Gastroesophageal sphincter (tissue), 4 donors: ENCODE measurements around the gene FASTKD3. TPM values are rescaled to one million over a fixed set of nuclear protein-coding genes. Genes with fewer than 3 reads are reported as not detected.

Experiments
- ATAC-seq: fragments of 150-250 bp; one replicate; pipeline ENCODE4 v1.9.1; 2016; ENCODE audit warnings: mild to moderate bottlenecking, moderate library complexity
- H3K27ac ChIP-seq, 4 donors: fragments of 200-600 bp; sonication (generic) in 3 of 4; 1 replicate in 3 of 4; 2 replicates in 1 of 4; pipeline ENCODE4 v1.5.1; 2016 to 2019
- H3K27me3 ChIP-seq: fragments of 200-600 bp; sonication (generic); one replicate; pipeline ENCODE4 v1.5.1; 2019
- H3K36me3 ChIP-seq, 2 donors: fragments of 200-600 bp; sonication (generic); one replicate each; pipeline ENCODE4 v1.5.1; 2019; ENCODE audit warnings: control low read depth in 1 of 2
- H3K4me1 ChIP-seq, 3 donors: fragments of 200-600 bp; sonication (generic); 1 replicate in 2 of 3; 2 replicates in 1 of 3; pipeline ENCODE4 v1.5.1; 2016 to 2019; ENCODE audit warnings: control low read depth in 2 of 3
- H3K4me3 ChIP-seq, 2 donors: fragments of 200-600 bp; sonication (generic); one replicate each; pipeline ENCODE4 v1.5.1; 2019; ENCODE audit warnings: mild to moderate bottlenecking in 1 of 2, moderate library complexity in 1 of 2
- H3K9me3 ChIP-seq, 3 donors: fragments of 200-600 bp; sonication (generic); one replicate each; pipeline ENCODE4 v1.5.1; 2017 to 2019; ENCODE audit warnings: control low read depth in 2 of 3
- EP300 ChIP-seq: sonication (generic); formaldehyde crosslinking; IDR thresholded peaks from one replicate; pipeline ENCODE4 v1.6.1; 2017; ENCODE audit warnings: antibody characterized with exemption, mild to moderate bottlenecking
- POLR2A ChIP-seq, 2 donors: fragments of 450-650 bp; IDR thresholded peaks; one replicate each; pipeline ENCODE4 v1.6.1; 2017; ENCODE audit warnings: antibody characterized with exemption in 2 of 2, mild to moderate bottlenecking in 2 of 2, moderate library complexity in 1 of 2
- POLR2AphosphoS5 ChIP-seq: sonication (generic); formaldehyde crosslinking; IDR thresholded peaks from one replicate; pipeline ENCODE4 v1.6.1; 2017; ENCODE audit warnings: antibody characterized with exemption
- WGBS, 2 donors: methylation state at CpG; one replicate each; pipeline ENCODE4 v1.1.5; 2018; ENCODE audit warnings: low coverage in 1 of 2; 5-methylcytosine and 5-hydroxymethylcytosine counted together
- total RNA-seq, 4 donors: library from RNA; depleted of rRNA; stranded (reverse); fragments of >200 nt; gene quantifications; one replicate each; pipeline ENCODE4 v1.1.0, GENCODE V29; 2016
- TF ChIP-seq, protein P1 (sequence below), 4 experiments: fragments of 200-600 bp in 2 of 4; fragments of 450-650 bp in 2 of 4; sonication (generic) in 1 of 4; IDR thresholded peaks; one replicate each; pipeline ENCODE4 v1.5.1; 2017 to 2019; ENCODE audit warnings: antibody characterized with exemption in 4 of 4, mild to moderate bottlenecking in 2 of 4, moderate library complexity in 2 of 4

Gene FASTKD3
- total RNA-seq, 4 donors from 2014 or later, result 4.6 to 14.4 (median 10.1) TPM

DNA sequence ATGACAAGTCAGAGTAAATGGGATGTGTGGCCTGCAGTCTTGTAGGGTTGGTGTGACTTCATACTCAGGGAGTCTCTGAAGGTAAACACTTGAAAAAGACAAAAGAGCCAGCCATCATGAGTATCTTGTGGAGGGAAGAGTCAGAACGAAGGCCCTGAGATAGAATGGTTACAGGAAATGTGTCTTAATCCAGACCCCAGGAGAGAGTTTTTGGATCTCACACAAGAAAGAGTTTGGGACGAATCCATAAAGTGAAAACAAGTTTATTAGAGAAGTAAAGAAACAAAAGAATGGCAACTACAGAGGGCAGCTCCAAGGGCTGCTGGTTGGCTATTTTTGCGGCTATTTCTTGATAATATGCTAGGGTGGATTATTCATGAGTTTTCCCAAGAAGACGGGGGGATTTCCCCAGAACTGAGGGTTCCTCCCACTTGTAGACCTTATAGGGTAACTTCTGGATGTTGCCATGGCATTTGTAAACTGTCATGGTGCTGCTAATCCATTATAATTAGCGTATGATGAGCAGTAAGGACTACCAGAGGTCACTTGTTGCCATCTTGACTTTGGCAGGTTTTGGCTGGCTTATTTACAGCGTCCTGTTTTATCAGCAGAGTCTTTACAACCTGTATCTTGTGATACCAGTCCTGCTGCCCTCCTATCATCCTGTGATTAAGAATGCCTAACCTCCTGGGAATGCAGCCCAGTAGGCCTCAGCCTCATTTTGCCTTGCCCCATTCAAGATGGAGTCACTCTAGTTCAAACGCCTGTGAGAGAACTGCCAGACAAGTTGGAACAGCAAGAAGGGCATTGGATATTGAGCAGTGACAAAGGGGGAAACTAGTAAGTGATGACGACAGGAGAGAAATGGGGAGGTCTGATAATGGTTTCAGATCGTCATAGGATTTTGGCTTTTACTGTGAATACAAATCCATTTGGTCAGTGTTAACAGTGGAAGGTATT lies 34.1 kb upstream of the FASTKD3 start:
- WGBS, 2 donors, result 72 to 77% methylated on average over 5 to 7 of the region's 9 CpGs
- peaks cover 4 to 82% of the 10 kb centered on the region in 2 donors for H3K36me3 ChIP-seq
- H3K4me1 ChIP-seq, result no peaks in the 10 kb centered on the region
- TF ChIP-seq EP300 (no peak), POLR2AphosphoS5 (no peak), POLR2A (IDR thresholded peaks at IDR 0.05) (no peak)
- TF ChIP-seq, protein P1, sequence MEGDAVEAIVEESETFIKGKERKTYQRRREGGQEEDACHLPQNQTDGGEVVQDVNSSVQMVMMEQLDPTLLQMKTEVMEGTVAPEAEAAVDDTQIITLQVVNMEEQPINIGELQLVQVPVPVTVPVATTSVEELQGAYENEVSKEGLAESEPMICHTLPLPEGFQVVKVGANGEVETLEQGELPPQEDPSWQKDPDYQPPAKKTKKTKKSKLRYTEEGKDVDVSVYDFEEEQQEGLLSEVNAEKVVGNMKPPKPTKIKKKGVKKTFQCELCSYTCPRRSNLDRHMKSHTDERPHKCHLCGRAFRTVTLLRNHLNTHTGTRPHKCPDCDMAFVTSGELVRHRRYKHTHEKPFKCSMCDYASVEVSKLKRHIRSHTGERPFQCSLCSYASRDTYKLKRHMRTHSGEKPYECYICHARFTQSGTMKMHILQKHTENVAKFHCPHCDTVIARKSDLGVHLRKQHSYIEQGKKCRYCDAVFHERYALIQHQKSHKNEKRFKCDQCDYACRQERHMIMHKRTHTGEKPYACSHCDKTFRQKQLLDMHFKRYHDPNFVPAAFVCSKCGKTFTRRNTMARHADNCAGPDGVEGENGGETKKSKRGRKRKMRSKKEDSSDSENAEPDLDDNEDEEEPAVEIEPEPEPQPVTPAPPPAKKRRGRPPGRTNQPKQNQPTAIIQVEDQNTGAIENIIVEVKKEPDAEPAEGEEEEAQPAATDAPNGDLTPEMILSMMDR (IDR thresholded peaks at IDR 0.05), result no peak
- peaks cover 0 to 10% (median 0%) of the 10 kb centered on the region in 3 donors for H3K9me3 ChIP-seq
- ATAC-seq, result no peak
- H3K27me3 ChIP-seq, result no peaks in the 10 kb centered on the region
- H3K4me3 ChIP-seq, result no peak overlapping the region
- H3K27ac ChIP-seq, result no peak overlapping the region

GRCh38 chr5:7902201-7902600 lies 33.4 kb upstream of the FASTKD3 start:
- no peak overlapping the region for H3K27ac ChIP-seq
- ATAC-seq, result no peak
- H3K36me3 ChIP-seq, result peaks cover 4 to 89% of the 10 kb centered on the region in 2 donors
- no peak overlapping the region for H3K4me3 ChIP-seq
- TF ChIP-seq POLR2AphosphoS5 (no peak), EP300 (no peak), POLR2A (IDR thresholded peaks at IDR 0.05) (no peak)
- TF ChIP-seq, protein P1 (IDR thresholded peaks at IDR 0.05), result no peak
- H3K27me3 ChIP-seq, result no peaks in the 10 kb centered on the region
- H3K4me1 ChIP-seq, result no peaks in the 10 kb centered on the region
- H3K9me3 ChIP-seq, result peaks cover 0 to 3% (median 0%) of the 10 kb centered on the region in 3 donors
- WGBS, 2 donors, result 48 to 71% methylated on average over 3 of the region's 3 CpGs

- Histone ChIP-seq H3K4me1 (no peaks in the 10 kb centered on the region), H3K9me3 (no peaks in the 10 kb centered on the region), H3K36me3 (peaks cover 13 to 100% of the 10 kb centered on the region in 2 donors), H3K27ac (no peak overlapping the region), H3K27me3 (no peaks in the 10 kb centered on the region), H3K4me3 (no peak overlapping the region)
- WGBS, 2 donors, result 63 to 74% methylated on average over 3 to 5 of the region's 5 CpGs
- no peak for ATAC-seq
- TF ChIP-seq, protein P1 (IDR thresholded peaks at IDR 0.05), result no peak
- no peak for TF ChIP-seq POLR2A (IDR thresholded peaks at IDR 0.05)
- no peak for TF ChIP-seq EP300
- TF ChIP-seq POLR2AphosphoS5, result no peak
Observed at GRCh38 chr5:7897014-7897600, 28.3 kb upstream of the FASTKD3 start.

GRCh38 chr5:7894860-7895259 lies 26.0 kb upstream of the FASTKD3 start:
- H3K27me3 ChIP-seq, result no peaks in the 10 kb centered on the region
- H3K9me3 ChIP-seq, result no peaks in the 10 kb centered on the region
- no peak overlapping the region for H3K4me3 ChIP-seq
- ATAC-seq, result no peak
- TF ChIP-seq, protein P1 (IDR thresholded peaks at IDR 0.05), result no peak
- TF ChIP-seq EP300, result no peak
- no peak for TF ChIP-seq POLR2A (IDR thresholded peaks at IDR 0.05)
- no peak for TF ChIP-seq POLR2AphosphoS5
- peaks cover 13 to 99% of the 10 kb centered on the region in 2 donors for H3K36me3 ChIP-seq
- WGBS, 2 donors, result 57 to 71% methylated on average over 2 of the region's 2 CpGs
- no peaks in the 10 kb centered on the region for H3K4me1 ChIP-seq
- no peak overlapping the region for H3K27ac ChIP-seq
